Measurements from ENCODE around the gene LRRC3. TPM values are rescaled to one million over a fixed set of nuclear protein-coding genes. Genes with fewer than 3 reads are reported as not detected.
"Not testable (repeated sequence)": the region's sequence is repeated elsewhere in the genome, so short reads cannot be mapped to it uniquely, and the experiment has no call there.

The LRRC3 gene
- total RNA-seq, 1 donor from 2014 or later, result 0.99 TPM

DNA sequence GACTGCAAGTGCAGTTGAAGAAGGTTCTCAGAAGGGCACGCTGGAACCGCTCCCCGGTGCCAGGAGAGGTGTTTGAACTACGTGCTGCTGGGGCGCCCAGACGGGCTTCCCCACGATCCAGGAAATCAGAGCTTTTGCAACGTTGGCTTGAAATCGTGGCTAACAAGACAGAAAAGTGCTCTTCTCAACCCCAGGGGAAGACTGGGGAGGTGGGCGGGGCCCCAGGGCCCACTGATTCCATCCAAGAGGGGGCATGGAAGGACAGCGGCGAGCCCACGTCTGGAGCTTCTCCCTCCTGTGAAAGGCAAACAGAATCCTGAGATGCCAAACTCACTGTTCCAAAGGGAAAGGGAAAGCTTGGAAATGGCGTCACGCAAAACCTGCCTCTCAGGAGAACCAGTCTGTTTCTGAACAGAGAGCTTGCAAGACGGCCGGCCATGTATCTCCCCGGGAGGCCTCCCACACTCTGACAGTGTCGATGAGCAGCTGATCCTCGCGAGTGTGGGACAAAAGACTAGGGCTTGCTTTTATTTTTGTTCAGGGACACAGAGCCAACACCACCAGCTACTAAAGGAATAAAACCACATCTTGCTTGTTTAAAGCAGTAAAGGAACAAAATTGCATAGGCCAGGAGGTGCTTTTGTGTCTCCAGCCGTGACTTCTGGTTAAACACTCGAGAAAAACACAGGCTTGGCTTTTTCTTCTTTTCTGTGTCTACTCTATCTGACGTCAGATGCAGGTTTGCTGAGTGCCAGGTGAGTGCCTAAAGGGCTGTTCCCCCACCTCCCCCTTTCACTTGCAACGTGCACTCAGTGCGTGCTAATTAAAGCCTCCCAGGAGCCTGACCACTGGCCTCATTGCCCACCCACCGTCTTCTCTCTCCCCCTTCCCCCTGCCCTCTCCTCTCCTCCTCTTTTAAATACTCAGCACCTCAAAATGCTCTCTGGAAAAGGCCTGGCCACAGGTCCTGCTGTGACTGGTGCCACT, 41.5 kb downstream of the LRRC3 start:
- no peak for DNase-seq (ENCODE audit: low read depth in 2 of 2)

DNA sequence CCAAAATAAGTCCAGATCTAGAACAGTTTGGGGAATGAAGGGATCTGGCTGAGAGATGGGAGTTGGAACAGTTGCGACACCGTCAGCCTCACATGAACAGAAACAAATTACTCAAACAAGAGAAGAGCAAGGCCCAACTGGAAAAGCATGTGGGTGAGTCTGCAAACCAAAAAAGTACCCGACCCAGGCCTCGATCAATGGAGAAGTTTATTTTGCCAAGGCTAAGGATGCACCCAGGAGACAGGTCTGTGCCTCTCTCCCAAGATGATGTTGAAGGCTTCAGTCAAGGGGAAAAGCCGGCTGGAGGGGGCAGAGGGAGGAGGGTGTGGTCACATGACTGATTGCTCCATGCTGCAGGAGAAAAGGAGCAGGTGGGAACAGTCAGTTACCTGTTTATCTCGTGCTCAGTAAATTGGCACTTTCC, 42.4 kb downstream of the LRRC3 start:
- no peak for DNase-seq (ENCODE audit: low read depth in 2 of 2)

DNA sequence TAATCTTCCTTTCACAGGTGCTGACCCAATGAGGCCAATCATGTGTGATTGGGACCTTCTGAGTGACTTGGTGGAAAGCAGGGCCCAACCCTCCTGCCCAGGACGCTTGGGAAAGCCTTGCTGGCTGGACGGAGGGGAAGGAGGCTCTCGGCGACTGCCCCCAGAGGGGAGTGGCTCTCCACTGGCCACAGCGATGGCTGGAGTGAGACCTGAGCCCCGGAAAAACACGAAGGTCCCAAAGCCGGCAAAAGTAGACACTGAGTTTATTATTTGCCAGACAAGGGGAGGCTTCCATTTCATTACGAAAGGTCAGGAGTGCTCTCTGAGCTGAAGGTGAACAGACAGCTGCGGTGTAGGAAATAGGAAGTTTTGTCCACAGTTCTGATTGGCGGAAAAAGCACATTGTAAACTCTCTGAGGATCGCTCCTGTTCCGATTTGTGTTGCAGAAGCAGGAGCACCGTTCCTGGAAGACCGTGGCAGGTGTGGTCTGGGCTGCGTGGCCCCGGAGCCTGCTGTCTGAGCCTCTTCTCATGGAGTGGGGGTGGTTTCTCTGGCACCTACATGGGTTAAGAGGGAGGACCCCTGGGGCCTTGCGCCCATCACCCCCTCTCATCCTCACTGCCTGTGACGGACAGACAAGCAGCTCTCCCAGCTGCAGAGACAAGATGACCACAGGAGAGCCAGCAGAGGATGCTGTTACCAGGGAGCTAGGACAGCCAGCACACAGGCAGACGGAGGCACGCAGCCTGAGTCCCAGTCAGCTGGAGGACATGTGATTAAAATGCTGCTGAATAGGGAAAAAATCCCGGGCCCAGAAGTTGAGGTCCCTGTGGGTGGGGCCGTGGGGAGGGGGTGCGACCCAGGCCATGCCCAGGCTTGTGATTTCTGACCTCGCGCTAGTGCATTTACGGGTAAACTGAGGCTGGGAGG, 43.2 kb downstream of the LRRC3 start:
- no peak for DNase-seq (ENCODE audit: low read depth in 2 of 2)

DNA sequence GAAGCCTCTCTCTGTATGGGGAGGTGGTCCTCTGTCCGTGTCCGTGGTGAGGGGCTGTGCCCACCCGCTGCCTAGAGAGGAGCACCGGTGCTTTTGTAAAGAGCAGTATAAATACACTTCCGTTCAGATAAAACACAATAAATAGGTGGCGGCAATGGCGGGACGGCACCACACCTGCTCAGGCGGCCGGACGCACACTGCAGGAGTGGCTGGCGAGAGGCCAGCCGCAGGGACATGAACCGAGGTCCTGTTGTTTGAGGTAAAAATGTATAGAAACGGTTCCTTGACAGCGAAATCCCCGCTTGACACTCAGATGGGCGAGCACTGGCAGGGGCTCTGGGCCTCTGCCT, 43.9 kb downstream of the LRRC3 start:
- no peak for DNase-seq (ENCODE audit: low read depth in 2 of 2)

DNA sequence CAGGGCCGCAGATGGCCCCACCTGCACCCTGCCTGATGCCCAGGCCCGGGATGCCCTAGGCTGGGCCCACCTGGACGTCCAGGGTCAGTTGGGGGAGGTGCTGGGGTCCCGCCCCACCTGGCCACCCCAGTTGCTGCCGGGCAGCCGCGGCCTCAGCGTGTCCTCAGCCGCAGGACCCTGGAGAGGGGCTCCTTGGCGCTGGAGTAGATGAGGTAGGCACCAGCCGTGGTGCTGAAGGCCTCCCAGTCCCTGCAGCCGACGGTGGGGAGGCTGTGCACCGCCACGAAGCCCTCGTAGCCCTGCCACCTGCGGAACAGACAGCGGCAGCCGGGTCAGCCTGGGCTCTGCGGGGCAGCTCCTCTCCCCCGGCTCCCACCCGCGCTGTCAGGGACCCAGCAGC, 44.3 kb downstream of the LRRC3 start:
- no peak for DNase-seq (ENCODE audit: low read depth in 2 of 2)

DNA sequence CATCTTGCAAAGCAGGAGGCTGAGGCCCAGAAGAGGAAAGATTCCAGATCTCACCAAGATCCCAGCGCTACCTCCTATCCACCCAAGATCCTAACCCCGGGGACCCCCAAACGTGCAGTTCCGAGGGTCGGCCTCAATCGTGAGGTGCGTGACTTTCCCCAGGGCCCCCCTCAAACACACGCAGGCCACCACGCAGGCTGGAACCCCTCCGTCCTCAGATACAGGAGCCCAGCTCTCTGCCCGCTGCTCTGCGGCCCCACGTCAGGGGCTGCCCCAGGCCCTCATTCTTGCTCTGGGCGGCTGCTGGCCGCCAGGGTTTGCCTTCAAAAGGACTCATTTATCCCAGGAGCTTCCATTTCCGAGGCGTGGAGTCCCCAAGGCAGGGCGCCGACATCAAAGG, 44.8 kb downstream of the LRRC3 start:
- DNase-seq (ENCODE audit: low read depth in 2 of 2), result no peak

DNA sequence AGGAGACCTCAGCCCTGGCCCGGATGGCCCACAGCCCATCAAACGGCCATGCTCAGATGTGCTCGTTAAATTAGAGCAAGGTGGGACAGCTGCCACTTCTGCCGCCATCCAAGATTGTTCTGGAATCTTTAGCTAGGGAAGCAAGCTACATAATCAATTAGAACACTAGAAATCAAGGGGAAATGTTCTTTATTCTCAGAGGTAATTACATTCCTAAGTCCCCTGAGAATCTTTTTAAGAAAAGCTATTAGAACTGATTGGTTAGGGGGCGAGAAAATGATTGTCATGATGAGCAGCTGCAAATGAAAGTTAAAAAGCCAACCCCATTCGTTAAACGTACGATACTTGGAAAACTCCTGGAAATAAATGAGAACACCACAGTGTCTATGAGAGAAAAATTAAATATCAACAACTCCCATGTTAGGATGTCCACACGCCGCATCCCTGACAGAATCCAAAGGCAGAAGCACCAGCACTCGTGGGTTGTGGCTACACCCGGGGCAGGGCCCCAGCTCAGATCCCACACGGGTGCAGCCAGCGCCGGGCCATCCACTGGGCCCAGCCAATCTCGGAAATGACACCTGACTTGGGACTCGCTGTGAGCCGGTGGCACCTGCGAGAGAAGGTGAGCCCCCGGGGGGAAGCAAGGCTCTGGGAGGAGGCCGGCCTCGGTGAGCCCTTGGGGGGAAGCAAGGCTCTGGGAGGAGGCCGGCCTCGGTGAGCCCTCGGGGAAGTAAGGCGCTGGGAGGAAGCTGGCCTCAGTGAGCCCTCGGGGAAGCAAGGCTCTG, 47.1 kb downstream of the LRRC3 start:
- DNase-seq (ENCODE audit: low read depth in 2 of 2), result no peak

DNA sequence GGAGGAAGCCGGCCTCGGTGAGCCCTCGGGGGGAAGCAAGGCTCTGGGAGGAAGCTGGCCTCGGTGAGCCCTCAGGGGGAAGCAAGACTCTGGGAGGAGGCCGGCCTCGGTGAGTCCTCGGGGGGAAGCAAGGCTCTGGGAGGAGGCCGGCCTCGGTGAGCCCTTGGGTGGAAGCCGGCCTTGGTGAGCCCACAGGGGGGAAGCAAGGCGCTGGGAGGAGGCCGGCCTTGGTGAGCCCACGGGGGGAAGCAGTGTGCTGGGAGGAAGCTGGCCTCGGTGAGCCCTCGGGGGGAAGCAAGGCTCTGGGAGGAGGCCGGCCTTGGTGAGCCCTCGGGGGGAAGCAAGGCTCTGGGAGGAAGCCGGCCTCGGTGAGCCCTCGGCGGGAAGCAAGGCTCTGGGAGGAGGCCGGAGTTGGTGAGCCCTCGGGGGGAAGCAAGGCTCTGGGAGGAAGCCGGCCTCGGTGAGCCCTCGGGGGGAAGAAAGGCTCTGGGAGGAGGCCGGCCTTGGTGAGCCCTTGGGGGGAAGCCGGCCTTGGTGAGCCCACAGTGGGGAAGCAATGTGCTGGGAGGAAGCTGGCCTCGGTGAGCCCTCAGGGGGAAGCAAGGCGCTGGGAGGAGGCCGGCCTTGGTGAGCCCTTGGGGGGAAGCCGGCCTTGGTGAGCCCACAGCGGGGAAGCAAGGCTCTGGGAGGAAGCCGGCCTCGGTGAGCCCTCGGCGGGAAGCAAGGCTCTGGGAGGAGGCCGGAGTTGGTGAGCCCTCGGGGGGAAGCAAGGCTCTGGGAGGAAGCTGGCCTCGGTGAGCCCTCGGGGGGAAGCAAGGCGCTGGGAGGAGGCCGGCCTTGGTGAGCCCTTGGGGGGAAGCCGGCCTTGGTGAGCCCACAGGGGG, 47.9 kb downstream of the LRRC3 start:
- DNase-seq (ENCODE audit: low read depth in 2 of 2), result not testable (repeated sequence)

DNA sequence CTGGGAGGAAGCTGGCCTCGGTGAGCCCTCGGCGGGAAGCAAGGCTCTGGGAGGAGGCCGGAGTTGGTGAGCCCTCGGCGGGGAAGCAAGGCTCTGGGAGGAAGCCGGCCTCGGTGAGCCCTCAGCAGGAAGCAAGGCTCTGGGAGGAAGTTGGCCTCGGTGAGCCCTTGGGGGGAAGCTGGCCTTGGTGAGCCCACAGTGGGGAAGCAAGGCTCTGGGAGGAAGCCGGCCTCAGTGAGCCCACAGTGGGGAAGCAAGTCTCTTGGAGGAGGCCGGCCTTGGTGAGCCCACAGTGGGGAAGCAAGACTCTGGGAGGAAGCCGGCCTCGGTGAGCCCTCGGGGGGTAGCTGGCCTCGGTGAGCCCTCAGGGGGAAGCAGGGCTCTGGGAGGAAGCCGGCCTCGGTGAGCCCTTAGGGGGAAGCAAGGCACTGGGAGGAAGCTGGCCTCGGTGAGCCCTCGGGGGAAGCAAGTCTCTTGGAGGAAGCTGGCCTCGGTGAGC, 48.6 kb downstream of the LRRC3 start:
- DNase-seq (ENCODE audit: low read depth in 2 of 2), result no peak

DNA sequence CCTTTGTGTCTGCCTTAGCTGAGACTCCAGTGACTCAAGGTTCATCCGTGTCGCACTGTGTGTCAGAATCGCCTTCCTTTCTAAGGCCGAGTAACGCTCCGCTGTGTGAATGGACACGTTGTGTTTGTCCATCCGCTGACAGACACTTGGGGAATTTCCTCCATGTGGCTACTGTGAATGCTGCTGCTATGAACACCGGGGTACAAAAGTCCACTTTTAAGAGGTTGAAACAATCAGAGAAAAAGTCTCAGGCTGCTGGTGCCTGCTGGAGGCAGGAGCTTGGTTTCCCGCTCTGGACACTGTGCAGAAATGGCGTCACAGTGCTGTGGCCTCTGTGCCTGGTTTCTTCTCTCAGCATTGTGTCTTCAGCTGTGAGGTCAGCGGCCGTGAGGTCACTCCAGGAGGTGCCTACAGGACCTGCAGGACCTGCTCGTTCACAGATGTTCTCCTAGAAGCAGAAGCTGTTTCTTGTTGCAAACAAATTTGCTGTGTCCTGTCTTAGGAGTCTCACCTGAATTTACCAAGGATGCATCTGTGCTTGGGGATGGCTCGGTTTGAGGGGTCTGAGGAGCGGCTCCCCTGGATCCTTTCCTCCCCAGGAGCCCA, 50.5 kb downstream of the LRRC3 start:
- peak in 1 of 2 donors; percentile 47 for DNase-seq (ENCODE audit: low read depth in 2 of 2)

DNA sequence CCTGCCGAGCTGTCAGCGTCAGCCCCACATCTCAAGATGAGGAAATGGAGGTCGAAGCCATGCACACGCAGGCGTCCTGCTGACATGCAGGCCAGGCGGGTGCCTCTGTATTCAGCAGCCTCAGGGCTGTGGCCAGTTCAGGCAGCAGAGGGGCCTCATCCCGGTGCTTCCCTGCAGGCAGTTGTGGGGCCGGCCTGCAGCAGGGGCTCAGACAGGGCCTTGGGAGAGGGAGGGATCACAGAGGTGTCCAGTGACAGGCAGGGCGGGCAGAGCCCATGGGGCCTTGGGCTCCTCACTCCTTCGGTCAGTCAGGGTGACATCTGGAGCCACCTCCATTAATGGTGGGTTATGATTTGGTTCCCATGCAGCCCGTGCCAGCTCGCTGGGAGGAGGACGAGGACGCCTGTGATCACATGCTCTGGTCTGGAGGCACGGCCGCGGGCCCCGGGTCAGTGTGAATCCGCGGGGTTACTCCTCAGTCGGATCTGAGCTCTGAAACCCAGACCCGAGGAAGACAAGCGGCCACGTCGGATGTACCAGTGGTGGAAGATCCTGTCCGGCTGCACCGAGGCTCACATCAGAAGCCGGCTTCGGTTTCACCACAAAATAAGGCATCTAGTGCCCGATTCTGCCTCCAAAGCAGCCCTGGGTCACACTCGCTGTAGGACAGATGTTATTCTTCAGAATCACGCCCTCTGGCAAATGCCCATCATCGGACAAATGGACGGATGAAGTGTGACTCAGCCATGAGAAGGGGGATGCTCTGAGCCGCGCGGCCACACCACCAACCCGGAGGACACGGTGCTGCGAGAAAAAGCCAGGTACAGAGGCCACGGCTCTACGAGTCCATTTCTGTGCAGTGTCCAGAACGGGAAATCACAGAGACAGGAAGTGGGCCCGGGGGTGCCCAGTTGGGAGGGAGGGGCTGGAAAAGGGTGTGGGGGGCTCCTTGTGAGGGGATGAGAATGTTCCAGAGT, 51.3 kb downstream of the LRRC3 start:
- no peak for DNase-seq (ENCODE audit: low read depth in 2 of 2)

DNA sequence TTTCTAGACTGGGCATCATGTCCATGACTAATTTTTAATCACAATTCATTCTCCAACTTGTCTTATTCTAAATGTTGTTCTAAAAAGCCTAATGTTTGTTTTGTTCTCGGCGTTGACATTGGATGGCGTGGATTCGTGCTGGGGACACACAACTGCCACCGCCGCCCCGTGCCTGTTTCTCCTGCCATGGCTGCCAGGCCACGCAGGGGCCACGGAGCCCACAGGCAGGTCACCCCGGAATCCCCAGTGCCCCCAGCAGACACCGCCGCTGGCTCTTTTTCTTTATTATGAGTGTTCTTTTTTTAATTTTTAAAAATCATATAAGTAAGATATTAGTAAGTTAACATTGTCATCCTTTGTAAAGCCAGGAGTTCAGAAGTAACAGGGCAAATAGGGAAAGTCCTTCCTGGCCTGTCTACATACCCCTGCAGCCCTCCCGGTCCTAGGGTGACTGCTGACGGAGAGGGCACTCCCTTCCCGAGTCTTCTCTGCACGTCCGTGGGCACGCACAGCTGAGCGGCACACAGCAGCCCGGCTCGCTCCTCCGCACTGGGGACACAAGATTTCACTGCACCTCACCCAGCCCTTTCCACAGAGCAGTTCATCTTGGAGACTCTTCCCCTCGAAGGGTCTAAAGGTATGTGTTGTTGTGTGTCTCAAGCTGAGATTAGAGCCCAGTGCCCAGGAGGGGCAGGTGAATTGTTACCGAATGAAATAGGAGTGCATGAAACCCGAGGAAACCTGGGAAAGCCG, 52.5 kb downstream of the LRRC3 start:
- DNase-seq (ENCODE audit: low read depth in 2 of 2), result no peak

DNA sequence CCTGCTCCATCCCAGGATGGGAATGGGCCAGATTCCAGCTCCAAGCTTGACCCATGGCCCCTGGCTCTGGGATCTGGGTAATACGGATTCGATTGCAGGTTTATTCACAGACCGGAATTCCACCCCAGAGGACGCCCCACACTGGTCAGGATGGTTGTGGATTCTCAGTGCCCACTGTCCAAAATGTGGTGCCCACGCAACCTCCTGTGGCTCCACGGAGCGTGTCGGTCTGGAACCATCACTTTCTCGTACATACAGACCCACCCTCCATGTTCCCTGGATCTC, 53.1 kb downstream of the LRRC3 start:
- DNase-seq (ENCODE audit: low read depth in 2 of 2), result peak in 1 of 2 donors; percentile 27

DNA sequence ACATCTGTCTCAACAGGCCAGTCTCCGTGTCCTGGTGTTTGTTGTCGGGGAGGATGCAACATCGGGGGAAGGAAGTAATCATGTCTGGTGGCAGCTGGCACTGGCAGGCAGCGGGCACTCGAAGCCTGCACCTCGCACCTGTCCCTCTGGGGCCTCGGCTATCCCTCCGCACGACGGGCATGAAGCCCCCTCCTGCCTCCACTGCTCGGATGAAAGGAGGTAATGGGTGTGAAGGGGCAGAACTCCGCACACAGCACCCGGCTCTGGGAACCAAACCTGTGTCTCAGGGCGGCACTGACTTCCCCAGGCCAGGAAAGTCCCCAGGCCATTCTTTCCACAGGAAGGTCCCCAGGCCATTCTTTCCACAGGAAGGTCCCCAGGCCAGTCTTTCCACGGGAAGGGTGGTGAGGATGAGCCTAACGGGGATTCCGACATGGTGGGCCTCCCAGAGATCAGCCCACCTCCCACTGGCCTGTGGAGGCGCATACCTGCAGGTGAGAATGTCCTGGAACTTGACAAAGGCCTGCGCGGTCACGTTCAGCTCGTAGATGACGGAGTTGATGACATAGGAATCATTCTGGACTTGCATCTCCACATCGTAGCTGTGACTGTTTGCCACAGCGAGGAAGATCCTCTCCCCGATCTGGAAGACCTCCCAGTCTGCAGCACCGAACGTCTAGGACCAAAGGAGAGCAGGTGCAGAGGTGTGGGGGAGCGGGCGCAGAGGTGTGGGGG, 53.6 kb downstream of the LRRC3 start:
- peak in 1 of 2 donors; percentile 51 for DNase-seq (ENCODE audit: low read depth in 2 of 2)

DNA sequence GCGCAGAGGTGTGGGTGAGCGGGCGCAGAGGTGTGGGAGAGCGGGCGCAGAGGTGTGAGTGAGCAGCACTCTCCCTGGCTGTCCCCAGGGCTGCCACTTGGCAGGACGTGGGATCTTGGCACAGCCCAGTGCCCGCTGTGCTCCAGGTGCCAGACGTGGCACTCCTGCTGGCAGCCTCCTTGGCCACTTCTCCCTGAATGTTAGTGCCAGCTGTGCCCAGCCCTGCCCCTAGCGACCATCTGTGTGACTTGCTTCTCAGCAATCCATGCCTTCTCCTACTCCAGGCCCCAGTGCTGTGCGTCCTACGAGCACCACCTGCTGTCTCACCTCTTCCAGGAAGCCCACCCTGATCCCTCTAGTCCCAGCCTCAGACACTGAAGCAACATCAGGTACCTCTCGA, 54.2 kb downstream of the LRRC3 start:
- DNase-seq (ENCODE audit: low read depth in 2 of 2), result peak; percentile 7 to 16

DNA sequence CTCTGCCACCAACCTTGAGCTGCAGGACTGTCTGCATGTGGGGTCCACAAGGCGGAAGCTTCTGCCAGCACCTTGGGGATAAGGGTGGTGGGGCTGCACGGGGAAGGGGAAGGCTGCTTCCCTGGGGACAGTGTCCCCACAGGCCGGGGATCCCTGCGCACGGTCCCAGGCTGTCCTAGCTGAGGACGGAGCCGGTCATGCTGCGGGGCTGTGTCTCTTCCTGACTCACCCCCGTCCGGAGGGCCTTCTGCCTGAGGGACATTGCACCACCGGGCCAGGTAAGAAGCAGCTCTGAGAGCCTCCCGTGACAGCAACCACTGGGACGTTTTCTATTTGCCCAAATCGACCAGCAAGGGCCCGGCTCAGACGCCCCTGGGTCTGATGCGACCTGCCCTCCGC, 54.8 kb downstream of the LRRC3 start:
- no peak for DNase-seq (ENCODE audit: low read depth in 2 of 2)

DNA sequence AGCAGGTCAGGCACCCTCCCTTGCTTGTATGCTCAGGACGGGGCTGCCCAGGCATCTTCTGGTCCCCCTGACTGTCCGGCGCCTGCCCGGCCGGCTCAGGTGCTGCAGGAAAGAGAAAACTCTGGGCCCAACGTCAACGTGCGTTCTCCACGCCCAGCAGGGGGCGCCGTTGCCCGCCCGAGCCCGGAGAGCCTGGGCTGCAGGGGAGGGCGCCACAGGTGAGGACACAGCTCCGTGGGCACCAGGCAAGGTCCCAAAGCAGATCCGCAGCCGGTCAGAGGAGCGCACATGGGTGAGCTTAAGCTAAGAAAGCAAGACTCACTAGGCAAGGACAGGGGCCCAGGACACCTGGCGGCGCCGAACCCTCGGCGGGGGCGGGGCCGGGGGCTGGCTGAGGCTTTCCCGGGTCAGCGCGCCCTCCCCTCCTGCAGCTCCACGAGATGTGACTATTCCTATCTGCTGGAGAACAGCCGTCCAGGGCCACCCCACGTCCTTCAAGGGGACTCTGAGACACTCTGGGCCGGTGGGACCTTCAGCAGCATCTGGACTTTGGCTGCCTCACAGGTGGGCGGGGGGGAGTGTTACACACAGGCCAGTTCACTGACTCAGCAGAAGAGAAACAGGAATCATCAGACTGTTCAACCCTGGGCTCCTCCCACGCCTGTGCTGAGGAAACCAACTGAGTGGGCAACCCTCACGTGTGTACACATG, 55.4 kb downstream of the LRRC3 start:
- DNase-seq (ENCODE audit: low read depth in 2 of 2), result peak; percentile 44 to 75

Data from lung microvascular endothelial cell (primary cell).